Anterior cingulate cortex (tissue), 58 donors: ENCODE data around the gene BABAM2.

ENCODE experiments used
- DNase-seq, 58 donors: peaks; one replicate each; lab custom pipeline; 2025; lab: John Stamatoyannopoulos, UW

The BABAM2 gene

GRCh38 chr2:28268386-28268785 is 377.9 kb downstream of the BABAM2 start:
- DNase-seq: no peak

GRCh38 chr2:28269019-28269784 is 378.7 kb downstream of the BABAM2 start:
- DNase-seq: no peak

- DNase-seq: no peak
Measured at GRCh38 chr2:28270456-28271152, 380.1 kb downstream of the BABAM2 start.

GRCh38 chr2:28271231-28271918 is 380.8 kb downstream of the BABAM2 start:
- DNase-seq: no peak

- DNase-seq: no peak
Measured at GRCh38 chr2:28271919-28272250, 381.4 kb downstream of the BABAM2 start.

GRCh38 chr2:28273751-28274150 is 383.2 kb downstream of the BABAM2 start:
- no peak for DNase-seq

GRCh38 chr2:28274911-28275685 is 384.6 kb downstream of the BABAM2 start:
- DNase-seq: no peak

GRCh38 chr2:28276076-28276618 is 385.6 kb downstream of the BABAM2 start:
- peak in 4 of 58 donors; percentile 3 to 18 (median 8) for DNase-seq

- no peak for DNase-seq
Measured at GRCh38 chr2:28276807-28277206, 386.3 kb downstream of the BABAM2 start.

- DNase-seq: no peak
Measured at GRCh38 chr2:28277466-28277865, 386.9 kb downstream of the BABAM2 start.

- DNase-seq: no peak
Measured at GRCh38 chr2:28279371-28279770, 388.8 kb downstream of the BABAM2 start.

GRCh38 chr2:28280619-28281018 is 390.1 kb downstream of the BABAM2 start:
- DNase-seq: no peak

GRCh38 chr2:28281739-28282138 is 391.2 kb downstream of the BABAM2 start:
- DNase-seq: no peak

- no peak for DNase-seq
Measured at GRCh38 chr2:28282248-28282647, 391.7 kb downstream of the BABAM2 start.

GRCh38 chr2:28282861-28283646 is 392.5 kb downstream of the BABAM2 start:
- DNase-seq: no peak

- DNase-seq: no peak
Measured at GRCh38 chr2:28283861-28284260, 393.3 kb downstream of the BABAM2 start.

GRCh38 chr2:28286678-28287077 is 396.1 kb downstream of the BABAM2 start:
- DNase-seq: no peak

GRCh38 chr2:28287256-28287915 is 396.9 kb downstream of the BABAM2 start:
- no peak for DNase-seq

GRCh38 chr2:28288620-28289019 is 398.1 kb downstream of the BABAM2 start:
- no peak for DNase-seq
